NCI-H226 (cell line): ENCODE measurements around the gene MARVELD1.

Experiments used
- DNase-seq: peaks from one replicate; pipeline ENCODE4 v3.0.0-alpha.2; 2015

MARVELD1 gene

GRCh38 chr10:97759158-97759887, 45.8 kb downstream of the MARVELD1 start:
- DNase-seq = peak; percentile 42

GRCh38 chr10:97759946-97760345, 46.4 kb downstream of the MARVELD1 start:
- no peak for DNase-seq

GRCh38 chr10:97760461-97761257, 47.1 kb downstream of the MARVELD1 start:
- DNase-seq = no peak

- no peak for DNase-seq
Measured at GRCh38 chr10:97761331-97761865, 47.9 kb downstream of the MARVELD1 start.

GRCh38 chr10:97762056-97762455, 48.5 kb downstream of the MARVELD1 start:
- DNase-seq = no peak

GRCh38 chr10:97762816-97763215, 49.3 kb downstream of the MARVELD1 start:
- DNase-seq = peak; percentile 36

- no peak for DNase-seq
Measured at GRCh38 chr10:97763411-97763810, 49.9 kb downstream of the MARVELD1 start.

GRCh38 chr10:97763947-97764346, 50.4 kb downstream of the MARVELD1 start:
- DNase-seq = no peak

- no peak for DNase-seq
Measured at GRCh38 chr10:97764519-97764931, 51.0 kb downstream of the MARVELD1 start.

- DNase-seq = no peak
Measured at GRCh38 chr10:97765201-97765600, 51.7 kb downstream of the MARVELD1 start.

- no peak for DNase-seq
Measured at GRCh38 chr10:97766106-97766810, 52.7 kb downstream of the MARVELD1 start.

GRCh38 chr10:97766996-97767924, 53.7 kb downstream of the MARVELD1 start:
- no peak for DNase-seq
